ENCODE measurements around the gene SMARCB1.

SMARCB1 gene

GRCh38 chr22:23780146-23780748, 6.5 kb upstream of the SMARCB1 start:
- ATAC-seq (no peak), DNase-seq (no peak)

GRCh38 chr22:23781065-23781464, 5.7 kb upstream of the SMARCB1 start:
- ATAC-seq (no peak), DNase-seq (no peak)

- no peak for DNase-seq
- no peak for ATAC-seq
These were observed 5.1 kb upstream of the SMARCB1 start for GRCh38 chr22:23781511-23782183.

- DNase-seq (no peak), ATAC-seq (no peak)
These were observed 4.5 kb upstream of the SMARCB1 start for GRCh38 chr22:23782252-23782651.

- ATAC-seq (no peak), DNase-seq (no peak)
These were observed 4.1 kb upstream of the SMARCB1 start for GRCh38 chr22:23782703-23783102.

GRCh38 chr22:23783265-23784150, 3.3 kb upstream of the SMARCB1 start:
- ATAC-seq, result no peak
- DNase-seq, result no peak

- ATAC-seq (no peak), DNase-seq (no peak)
These were observed 2.5 kb upstream of the SMARCB1 start for GRCh38 chr22:23784215-23784732.

GRCh38 chr22:23786261-23786710, 480 bp upstream of the SMARCB1 start:
- peak; percentile 5 for ATAC-seq
- DNase-seq, result peak; percentile 37

GRCh38 chr22:23787600-23787896, 782 bp downstream of the SMARCB1 start:
- DNase-seq, result no peak
- ATAC-seq, result no peak

- ATAC-seq, result no peak
- DNase-seq, result no peak
These were observed 1.1 kb downstream of the SMARCB1 start for GRCh38 chr22:23787910-23788309.

GRCh38 chr22:23789121-23789520, 2.4 kb downstream of the SMARCB1 start:
- DNase-seq (no peak), ATAC-seq (no peak)

- no peak for DNase-seq
- no peak for ATAC-seq
These were observed 2.9 kb downstream of the SMARCB1 start for GRCh38 chr22:23789638-23790037.

- DNase-seq (no peak), ATAC-seq (no peak)
These were observed 4.3 kb downstream of the SMARCB1 start for GRCh38 chr22:23790819-23791737.

- DNase-seq, result no peak
- no peak for ATAC-seq
These were observed 5.2 kb downstream of the SMARCB1 start for GRCh38 chr22:23791738-23792645.

- no peak for ATAC-seq
These were observed 6.6 kb downstream of the SMARCB1 start for GRCh38 chr22:23793326-23793725.

GRCh38 chr22:23796461-23796860, 9.7 kb downstream of the SMARCB1 start:
- DNase-seq, result no peak

More at GRCh38 chr22:23793326-23793725, 6.6 kb downstream of the SMARCB1 start:
- DNase-seq, result no peak

GRCh38 chr22:23800297-23801237, 13.8 kb downstream of the SMARCB1 start:
- ATAC-seq, result peak; percentile 45
- no peak for DNase-seq

More at GRCh38 chr22:23796461-23796860, 9.7 kb downstream of the SMARCB1 start:
- ATAC-seq, result no peak

- no peak for DNase-seq
- ATAC-seq, result peak; percentile 5
These were observed 14.6 kb downstream of the SMARCB1 start for GRCh38 chr22:23801238-23801821.

- no peak for ATAC-seq
- no peak for DNase-seq
These were observed 15.2 kb downstream of the SMARCB1 start for GRCh38 chr22:23801886-23802377.
